ENCODE results near the gene APBB1. TPM values are rescaled to one million over a fixed set of nuclear protein-coding genes. Genes with fewer than 3 reads are reported as not detected.
A peak's percentile ranks its signal among the peaks of the same experiment; 100 is the strongest.

Gene APBB1
- total RNA-seq, 4 donors from 2014 or later: 16.2 to 110 (median 38.0) TPM

DNA sequence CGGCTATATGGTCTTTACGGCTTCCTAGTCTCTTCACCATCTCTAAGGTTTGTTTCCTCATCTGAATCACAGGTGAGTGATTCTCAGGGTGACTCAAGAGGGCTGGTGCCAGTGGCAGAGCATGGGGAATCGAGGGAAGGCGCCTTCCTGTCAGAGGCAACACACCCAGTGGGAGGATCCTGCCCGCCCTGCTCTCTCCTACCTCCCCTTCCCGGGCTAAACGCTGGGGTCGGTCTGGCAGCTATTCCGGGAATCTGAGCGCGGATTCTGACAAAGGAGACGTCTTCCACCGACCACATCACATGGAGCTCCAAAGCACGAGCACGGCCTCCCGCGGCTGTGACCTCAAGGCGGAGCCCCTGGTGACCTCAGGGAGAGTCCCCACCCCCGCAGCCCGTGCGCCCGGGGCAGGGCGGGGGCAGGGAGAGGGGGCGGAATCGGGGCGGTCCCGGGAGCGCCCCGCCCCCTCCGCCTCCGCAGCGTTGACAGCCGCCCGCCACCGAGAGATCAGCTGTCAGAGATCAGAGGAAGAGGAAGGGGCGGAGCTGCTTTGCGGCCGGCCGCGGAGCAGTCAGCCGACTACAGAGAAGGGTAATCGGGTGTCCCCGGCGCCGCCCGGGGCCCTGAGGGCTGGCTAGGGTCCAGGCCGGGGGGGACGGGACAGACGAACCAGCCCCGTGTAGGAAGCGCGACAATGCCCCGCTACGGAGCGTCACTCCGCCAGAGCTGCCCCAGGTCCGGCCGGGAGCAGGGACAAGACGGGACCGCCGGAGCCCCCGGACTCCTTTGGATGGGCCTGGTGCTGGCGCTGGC is 28.8 kb downstream of the APBB1 start, which contains the start of gene SMPD1:
SMPD1 (plus strand) TSS at position 570 of the 813 bp plus-strand sequence; CDS start at position 695, 125 bp downstream.
- TF ChIP-seq POLR2A (IDR thresholded peaks at IDR 0.05): peak; percentile 67 to 68
- no peak for TF ChIP-seq CTCF (IDR thresholded peaks at IDR 0.05)

GRCh38 chr11:6388748-6389147 is 30.1 kb downstream of the APBB1 start:
- Histone ChIP-seq H3K27me3 (no peaks in the 10 kb centered on the region), H3K27ac (peak overlapping the region; percentile 77 to 87), H3K36me3 (no peaks in the 10 kb centered on the region), H3K4me1 (peaks cover 0 to 13% of the 10 kb centered on the region in 2 donors), H3K4me3 (no peak overlapping the region), H3K9me3 (no peaks in the 10 kb centered on the region)
- intact Hi-C loops (cut with DNase I; ENCODE audit: low total_unique reads): no loop called here
- DNase-seq: no peak
- no peak for TF ChIP-seq POLR2A (IDR thresholded peaks at IDR 0.05)
- TF ChIP-seq CTCF (IDR thresholded peaks at IDR 0.05): no peak

More for the DNA sequence above, 28.8 kb downstream of the APBB1 start, which contains the start of gene SMPD1:
- peaks cover 0 to 13% of the 10 kb centered on the region in 2 donors for H3K4me1 ChIP-seq
- peak within 1 kb of the TSS; percentile 77 to 87 for H3K27ac ChIP-seq
- H3K36me3 ChIP-seq: no peaks in the 10 kb centered on the region
- H3K4me3 ChIP-seq: peak within 1 kb of the TSS; percentile 46 to 87
- peak; percentile 90 to 91 for DNase-seq
- no peaks in the 10 kb centered on the region for H3K9me3 ChIP-seq
- H3K27me3 ChIP-seq: no peaks in the 10 kb centered on the region
- intact Hi-C loops (cut with DNase I; ENCODE audit: low total_unique reads): no loop called here

- intact Hi-C loops (cut with DNase I; ENCODE audit: low total_unique reads): no loop called here
- H3K4me3 ChIP-seq: no peak overlapping the region
- no peak for DNase-seq
- TF ChIP-seq POLR2A (IDR thresholded peaks at IDR 0.05): no peak
- no peak for TF ChIP-seq CTCF (IDR thresholded peaks at IDR 0.05)
- no peaks in the 10 kb centered on the region for H3K36me3 ChIP-seq
- peak overlapping the region; percentile 17 to 37 for H3K27ac ChIP-seq
- H3K4me1 ChIP-seq: peaks cover 0 to 13% of the 10 kb centered on the region in 2 donors
- H3K27me3 ChIP-seq: no peaks in the 10 kb centered on the region
- H3K9me3 ChIP-seq: no peaks in the 10 kb centered on the region
Observed at GRCh38 chr11:6387811-6388599, 30.9 kb downstream of the APBB1 start.

GRCh38 chr11:6385046-6385777 is 33.7 kb downstream of the APBB1 start:
- intact Hi-C loops (cut with DNase I; ENCODE audit: low total_unique reads): no loop called here
- Histone ChIP-seq H3K9me3 (no peaks in the 10 kb centered on the region), H3K4me3 (no peak overlapping the region), H3K27ac (no peak overlapping the region), H3K36me3 (no peaks in the 10 kb centered on the region), H3K4me1 (no peaks in the 10 kb centered on the region), H3K27me3 (no peaks in the 10 kb centered on the region)
- no peak for TF ChIP-seq CTCF (IDR thresholded peaks at IDR 0.05)
- TF ChIP-seq POLR2A (IDR thresholded peaks at IDR 0.05): no peak
- no peak for DNase-seq
